GM10248 (cell line): ENCODE data around the gene KMT2C.

Experiments
- CTCF ChIA-PET: fragments of 300-600 bp; sonication (Branson Sonifier 250); formaldehyde crosslinking; extraction: SDS; loops from one replicate; lab custom pipeline; 2021; ENCODE audit warnings: antibody characterized with exemption; lab: Yijun Ruan, JAX
- POLR2A ChIA-PET: fragments of 350-650 bp; sonication (Branson Sonifier 250); formaldehyde crosslinking; extraction: SDS; loops from one replicate; lab custom pipeline; 2020; ENCODE audit warnings: antibody characterized with exemption; lab: Yijun Ruan, JAX
- DNase-seq: peaks from one replicate; pipeline ENCODE4 v3.0.0; 2012; ENCODE audit errors: extremely low spot score
- TF ChIP-seq, protein P1 (sequence below): IDR thresholded peaks from 2 replicates; pipeline ENCODE4 v1.5.1; 2012; ENCODE audit warnings: mild to moderate bottlenecking, low read depth; ENCODE audit errors: extremely low read depth, missing control alignments, control extremely low read depth

KMT2C gene

DNA sequence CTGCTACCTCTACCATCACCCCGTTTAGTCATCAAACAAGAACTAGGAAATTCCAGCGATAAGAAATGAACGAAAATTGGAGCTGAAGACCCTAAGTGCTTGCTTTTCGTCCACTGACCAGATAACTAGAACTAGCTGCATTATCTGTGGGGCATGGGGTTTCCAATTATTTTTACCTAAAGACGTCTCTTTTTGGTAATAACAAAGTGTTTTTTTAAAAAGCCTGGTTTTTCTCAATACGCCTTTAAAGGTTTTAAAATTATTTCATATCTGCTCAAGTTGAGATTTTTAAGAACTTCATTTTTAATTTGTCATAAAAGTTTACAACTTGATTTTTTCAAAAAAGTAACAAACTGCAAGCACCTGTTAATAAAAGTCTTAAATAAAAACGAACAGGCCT, 306.1 kb downstream of the KMT2C start:
- POLR2A ChIA-PET, result no interaction called here
- TF ChIP-seq, protein P1, sequence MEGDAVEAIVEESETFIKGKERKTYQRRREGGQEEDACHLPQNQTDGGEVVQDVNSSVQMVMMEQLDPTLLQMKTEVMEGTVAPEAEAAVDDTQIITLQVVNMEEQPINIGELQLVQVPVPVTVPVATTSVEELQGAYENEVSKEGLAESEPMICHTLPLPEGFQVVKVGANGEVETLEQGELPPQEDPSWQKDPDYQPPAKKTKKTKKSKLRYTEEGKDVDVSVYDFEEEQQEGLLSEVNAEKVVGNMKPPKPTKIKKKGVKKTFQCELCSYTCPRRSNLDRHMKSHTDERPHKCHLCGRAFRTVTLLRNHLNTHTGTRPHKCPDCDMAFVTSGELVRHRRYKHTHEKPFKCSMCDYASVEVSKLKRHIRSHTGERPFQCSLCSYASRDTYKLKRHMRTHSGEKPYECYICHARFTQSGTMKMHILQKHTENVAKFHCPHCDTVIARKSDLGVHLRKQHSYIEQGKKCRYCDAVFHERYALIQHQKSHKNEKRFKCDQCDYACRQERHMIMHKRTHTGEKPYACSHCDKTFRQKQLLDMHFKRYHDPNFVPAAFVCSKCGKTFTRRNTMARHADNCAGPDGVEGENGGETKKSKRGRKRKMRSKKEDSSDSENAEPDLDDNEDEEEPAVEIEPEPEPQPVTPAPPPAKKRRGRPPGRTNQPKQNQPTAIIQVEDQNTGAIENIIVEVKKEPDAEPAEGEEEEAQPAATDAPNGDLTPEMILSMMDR, result no peak
- CTCF ChIA-PET, result no interaction called here
- DNase-seq, result no peak

DNA sequence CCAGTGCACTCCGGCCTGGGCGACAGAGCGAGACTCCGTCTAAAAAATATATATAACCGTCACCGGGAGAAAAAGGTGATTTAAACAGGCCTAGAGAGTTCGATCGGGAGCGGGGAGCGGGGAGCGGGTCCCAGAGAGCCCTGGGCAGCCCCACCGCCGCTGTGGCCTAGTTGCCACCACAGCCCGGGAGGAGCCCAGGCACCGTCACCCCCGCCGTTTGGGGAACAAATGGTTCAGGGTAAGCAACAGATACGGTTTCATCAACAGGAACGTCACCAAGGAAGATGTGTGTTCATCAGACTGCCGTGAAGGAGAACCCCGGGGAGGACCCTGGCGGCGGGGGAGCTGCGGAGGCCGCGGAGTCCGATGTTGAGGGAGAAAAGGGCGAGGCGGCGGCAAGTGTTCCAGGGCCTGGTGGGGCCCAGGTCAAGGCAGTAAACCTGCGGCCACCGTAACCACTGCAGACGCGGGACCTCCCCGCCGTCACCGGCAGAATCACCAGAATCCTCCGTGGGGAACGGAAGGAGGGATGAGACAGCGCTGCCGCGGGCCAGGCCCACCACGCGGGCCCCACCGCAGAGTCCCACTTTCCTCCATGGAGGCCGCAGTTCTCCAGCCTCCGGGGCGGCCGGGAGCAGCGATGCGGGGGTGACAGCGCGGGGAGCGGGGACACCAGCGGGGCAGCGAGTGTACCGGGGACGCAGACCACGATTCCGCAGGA, 306.9 kb downstream of the KMT2C start:
- no peak for DNase-seq
- CTCF ChIA-PET, result no interaction called here
- POLR2A ChIA-PET, result no interaction called here
- TF ChIP-seq, protein P1, result no peak

DNA sequence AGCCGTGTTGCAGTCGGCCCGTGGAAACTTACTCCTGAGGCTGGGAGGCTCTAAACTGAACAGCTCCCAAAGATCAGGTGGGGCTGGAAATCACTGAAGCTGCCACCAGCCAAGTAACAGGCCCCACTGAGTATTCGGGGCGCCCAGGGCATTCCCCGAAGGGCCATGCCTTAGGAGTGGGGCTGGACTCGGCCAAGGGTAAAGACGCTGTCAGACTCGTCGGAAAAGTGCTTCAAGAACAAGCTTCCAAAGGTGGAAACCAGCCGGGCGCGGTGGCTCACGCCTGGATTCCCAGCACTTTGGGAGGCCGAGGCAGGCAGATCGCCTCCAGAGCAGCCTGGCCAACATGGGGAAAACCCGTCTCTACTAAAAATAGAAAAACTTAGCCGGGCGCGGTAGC, 307.6 kb downstream of the KMT2C start:
- TF ChIP-seq, protein P1, result no peak
- ChIA-PET CTCF (no interaction called here), POLR2A (no interaction called here)
- DNase-seq, result no peak

DNA sequence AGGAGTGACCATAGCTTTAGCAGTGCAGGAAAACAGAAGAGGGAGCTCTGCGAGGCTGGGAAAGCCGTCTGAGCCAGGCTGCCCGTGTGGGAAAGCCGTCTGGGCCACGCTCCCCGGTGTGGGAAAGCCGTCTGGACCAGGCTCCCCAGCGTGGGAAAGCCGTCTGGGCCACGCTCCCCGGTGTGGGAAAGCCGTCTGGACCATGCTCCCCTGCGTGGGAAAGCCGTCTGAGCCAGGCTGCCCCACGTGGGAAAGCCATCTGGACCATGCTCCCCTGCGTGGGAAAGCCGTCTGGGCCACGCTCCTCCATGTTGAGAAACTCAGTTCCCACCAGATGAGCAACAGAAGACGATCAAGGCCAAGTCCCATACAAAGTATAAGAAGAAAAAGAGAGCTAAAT, 308.6 kb downstream of the KMT2C start:
- TF ChIP-seq, protein P1, result no peak
- ChIA-PET POLR2A (no interaction called here), CTCF (interaction anchor here (0.7 to 2.0 kb wide), 5 partner anchors 9 to 141 kb away, joined by 3 to 6 read pairs (median 3); no protein-coding TSS in a partner anchor)
- DNase-seq, result no peak

DNA sequence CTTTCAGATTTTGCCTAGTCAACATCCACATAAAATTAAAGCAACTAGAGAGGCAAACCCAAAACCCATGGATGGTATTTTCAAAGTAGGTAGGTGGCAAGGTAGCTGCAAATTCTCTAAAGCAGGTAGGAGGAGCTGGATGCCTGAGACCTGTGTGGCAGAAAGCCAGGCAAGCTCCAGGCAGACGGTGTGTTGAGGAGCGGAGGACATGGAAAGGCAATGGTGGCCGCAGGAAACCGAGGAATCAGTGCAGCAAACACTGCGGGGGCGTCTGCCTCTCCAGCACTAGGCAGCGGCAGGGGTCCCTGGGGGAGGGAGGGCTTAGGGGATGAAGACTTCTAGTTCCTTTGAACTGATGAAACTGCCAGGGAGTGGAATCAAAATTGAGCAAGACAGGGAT, 309.1 kb downstream of the KMT2C start:
- TF ChIP-seq, protein P1, result no peak
- no peak for DNase-seq
- POLR2A ChIA-PET, result no interaction called here
- CTCF ChIA-PET, result interaction anchor here (0.9 to 2.0 kb wide), 4 partner anchors 9 to 30 kb away, joined by 3 to 6 read pairs (median 3); no protein-coding TSS in a partner anchor

DNA sequence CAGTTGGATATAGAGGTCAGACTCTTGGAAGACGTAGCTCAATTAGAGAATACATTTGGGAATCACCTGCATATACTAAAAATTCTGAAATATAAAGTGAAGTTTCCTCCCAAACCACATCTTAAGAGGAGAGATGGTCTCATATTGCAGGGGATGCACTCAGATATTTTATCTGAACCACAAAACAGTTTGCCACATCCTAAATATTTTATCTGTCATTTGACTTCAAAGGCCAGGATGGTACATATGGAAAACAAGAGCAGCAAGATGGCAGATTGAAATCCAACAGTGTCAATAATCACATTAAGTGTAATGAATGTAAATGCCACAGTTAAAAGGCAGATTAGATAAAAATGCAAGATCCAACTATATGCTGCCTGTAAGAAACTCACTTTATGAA, 313.3 kb downstream of the KMT2C start:
- TF ChIP-seq, protein P1, result no peak
- POLR2A ChIA-PET, result no interaction called here
- no peak for DNase-seq
- CTCF ChIA-PET, result no interaction called here
